ENCODE data around the gene SBNO2.

Gene SBNO2

DNA sequence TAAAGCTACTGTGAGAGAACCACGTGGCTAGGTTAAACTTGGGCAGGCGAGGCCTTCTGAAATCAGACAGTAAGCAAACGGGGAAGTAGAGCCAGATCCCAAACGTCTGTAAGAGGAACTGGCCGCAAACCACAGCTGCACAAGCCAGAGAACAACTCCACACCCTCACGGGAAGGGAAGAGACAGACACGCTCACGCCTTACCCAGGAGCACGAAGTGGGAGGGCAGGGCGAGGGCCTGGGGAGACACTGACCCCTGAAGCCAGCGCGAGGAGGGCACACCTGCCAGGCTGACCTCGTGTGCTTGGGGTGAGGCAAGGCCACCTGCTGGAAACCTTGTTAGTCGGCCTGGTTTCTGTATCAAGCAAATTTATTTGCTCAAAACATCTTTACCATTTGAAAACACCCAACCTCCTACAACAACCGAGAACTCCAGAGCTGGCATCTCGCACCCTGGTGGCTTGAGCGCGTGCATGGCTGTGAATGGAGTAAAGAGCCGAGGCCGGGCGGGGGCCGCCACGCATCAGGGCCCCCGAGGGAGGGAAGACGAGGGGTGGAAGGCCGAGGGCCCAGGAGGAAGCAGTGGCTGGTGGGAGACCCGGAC is 86.2 kb downstream of the SBNO2 start:
- DNase-seq (ENCODE audit: low spot score) = peak; percentile 50

DNA sequence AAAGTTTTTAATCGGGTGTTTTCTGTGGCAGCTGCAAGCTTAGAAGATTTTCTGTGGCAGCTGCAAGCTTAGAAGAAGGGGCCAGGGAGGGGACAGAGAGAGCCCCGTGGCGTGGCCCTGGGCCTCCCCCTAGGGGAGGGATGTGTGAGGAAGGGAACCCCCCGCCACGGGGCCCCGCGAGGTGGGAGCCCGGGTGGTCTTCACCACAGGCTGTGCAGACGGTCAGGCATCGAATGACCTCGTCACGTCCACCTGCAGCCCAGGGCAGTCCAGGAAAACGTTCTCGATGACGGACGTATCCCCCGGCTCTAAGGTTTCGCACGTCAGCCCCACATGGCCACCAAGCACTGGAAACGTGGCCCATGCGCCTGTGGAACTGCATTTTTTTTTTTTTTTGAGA is 87.5 kb downstream of the SBNO2 start:
- DNase-seq (ENCODE audit: low spot score) = no peak

DNA sequence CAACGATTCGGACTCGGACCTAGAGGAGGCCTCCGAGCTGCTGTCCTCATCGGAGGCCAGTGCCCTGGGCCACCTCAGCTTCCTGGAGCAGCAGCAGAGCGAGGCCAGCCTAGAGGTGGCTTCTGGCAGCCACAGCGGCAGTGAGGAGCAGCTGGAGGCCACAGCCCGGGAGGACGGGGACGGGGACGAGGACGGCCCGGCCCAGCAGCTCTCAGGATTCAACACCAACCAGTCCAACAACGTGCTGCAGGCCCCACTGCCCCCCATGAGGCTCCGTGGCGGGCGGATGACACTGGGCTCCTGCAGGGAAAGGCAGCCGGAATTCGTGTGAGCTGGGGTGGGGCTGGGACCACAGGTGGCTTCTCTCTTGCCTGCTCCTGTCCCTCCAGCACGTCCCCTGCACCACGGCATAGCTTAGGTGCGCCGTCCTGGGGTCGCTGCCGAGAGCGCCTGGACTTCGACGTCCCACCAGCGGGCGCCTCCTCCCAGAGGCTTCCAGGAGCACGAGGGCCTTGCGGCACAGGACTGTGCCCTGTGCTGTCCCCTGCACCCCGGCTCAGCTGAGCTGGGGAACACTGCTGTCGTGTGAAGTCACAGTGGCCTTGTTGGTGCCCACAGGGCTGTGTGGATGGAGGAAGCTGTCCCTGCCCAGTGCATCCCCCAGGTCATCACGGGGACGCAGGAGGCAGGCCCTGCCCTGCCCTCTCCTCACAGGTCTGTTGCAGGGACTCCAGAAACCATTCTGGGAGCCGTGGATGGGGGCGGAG is 88.2 kb downstream of the SBNO2 start:
- no peak for DNase-seq (ENCODE audit: low spot score)

DNA sequence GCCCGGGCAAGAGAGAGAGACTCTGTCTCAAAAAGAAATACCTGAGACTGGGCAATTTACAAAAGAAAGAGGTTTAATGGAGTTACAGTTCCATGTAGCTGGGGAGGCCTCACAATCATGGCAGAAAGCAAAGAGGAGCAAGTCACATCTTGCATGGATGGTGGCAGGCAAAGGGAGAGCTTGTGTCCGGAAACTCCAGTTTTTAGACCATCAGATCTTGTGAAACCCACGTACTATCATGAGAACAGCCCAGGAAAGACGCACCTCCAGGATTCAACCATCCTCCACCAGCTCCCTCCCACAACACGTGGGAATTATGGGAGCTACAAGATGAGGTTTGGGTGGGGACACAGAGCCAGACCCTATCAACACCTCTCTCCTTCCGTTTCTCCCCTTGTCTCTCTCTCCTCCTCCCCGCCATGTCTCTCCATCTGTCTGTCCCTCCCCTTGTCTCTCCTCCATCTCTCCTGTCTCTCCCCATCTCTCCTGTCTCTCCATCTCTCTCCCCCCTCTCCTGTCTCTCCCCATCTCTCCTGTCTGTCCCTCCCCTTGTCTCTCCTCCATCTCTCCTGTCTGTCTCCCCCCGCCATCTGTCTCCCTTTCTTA is 88.9 kb downstream of the SBNO2 start:
- no peak for DNase-seq (ENCODE audit: low spot score)

DNA sequence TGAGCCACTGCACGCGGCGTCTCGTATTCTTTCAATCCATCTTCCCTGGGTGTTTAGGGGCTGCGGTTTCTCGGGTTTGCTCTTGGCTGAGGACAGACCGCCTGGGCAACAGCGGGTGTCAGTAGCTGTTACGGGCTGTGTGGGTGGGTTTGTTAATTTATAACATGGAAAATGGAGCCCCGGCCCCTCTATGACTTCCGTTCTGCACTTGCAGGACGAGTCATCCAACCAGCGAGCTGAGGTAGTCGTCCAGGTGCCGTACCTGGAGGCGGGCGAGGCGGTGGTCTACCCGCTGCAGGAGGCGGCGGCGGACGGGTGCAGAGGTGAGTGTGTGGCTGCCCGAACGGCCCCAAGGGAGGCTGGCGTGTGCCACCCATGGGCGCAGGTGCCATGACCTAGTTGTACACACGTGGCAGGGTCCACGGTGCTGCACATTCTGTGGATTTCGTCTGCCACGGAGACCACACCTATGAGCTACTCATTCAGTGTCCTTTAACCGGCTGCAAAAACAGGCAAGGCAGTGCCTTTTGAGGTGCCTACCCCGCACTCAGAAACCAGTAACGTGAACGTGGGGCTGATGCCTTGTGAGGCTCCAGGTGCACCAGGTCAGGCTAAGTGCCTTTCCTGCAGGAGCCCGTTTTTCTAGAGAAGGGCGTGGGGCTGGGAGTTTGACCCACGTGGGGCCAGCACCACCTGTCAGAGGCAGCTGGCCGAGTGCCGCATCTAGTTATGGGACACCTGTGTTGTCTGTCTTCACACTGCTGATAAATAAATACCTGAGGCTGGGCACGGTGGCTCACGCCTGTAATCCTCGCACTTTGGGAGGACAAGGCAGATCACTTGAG is 89.8 kb downstream of the SBNO2 start:
- DNase-seq (ENCODE audit: low spot score) = no peak

DNA sequence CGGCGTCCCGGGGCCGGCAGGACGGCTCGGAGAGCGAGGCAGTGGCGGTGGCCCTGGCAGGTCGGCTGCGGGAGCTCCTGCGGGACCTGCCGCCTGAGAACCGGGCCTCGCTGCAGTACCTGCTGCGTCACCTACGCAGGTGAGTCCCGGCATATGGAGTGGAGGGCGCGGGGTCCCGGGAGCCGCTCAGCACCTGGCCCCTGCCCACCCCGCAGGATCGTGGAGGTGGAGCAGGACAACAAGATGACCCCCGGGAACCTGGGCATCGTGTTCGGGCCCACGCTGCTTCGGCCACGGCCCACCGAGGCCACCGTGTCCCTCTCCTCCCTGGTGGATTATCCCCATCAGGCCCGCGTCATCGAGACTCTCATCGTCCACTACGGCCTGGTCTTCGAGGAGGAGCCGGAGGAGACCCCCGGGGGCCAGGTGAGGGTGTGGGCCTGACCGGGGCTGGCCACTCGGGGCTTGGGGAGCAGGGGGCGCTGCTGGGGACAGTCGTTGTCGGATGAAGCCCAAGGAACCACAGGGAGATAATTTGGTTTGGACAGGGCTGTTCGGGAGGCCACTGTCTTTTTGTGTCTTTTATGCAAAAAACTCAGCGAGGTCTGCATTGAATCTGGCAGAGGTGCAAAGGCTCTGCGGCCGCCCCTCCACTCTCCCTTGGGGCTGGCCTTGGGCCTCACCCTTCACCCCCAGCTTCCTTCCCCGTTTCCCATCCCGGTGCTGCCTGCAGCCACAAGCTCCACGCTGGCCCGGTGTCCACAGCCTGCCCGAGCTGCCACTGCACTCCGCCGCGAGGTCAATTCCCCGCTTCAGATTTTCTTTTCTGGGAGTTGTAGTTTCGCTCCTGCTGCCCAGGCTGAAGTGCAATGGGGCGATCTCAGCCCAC is 90.9 kb downstream of the SBNO2 start:
- DNase-seq (ENCODE audit: low spot score) = no peak

DNA sequence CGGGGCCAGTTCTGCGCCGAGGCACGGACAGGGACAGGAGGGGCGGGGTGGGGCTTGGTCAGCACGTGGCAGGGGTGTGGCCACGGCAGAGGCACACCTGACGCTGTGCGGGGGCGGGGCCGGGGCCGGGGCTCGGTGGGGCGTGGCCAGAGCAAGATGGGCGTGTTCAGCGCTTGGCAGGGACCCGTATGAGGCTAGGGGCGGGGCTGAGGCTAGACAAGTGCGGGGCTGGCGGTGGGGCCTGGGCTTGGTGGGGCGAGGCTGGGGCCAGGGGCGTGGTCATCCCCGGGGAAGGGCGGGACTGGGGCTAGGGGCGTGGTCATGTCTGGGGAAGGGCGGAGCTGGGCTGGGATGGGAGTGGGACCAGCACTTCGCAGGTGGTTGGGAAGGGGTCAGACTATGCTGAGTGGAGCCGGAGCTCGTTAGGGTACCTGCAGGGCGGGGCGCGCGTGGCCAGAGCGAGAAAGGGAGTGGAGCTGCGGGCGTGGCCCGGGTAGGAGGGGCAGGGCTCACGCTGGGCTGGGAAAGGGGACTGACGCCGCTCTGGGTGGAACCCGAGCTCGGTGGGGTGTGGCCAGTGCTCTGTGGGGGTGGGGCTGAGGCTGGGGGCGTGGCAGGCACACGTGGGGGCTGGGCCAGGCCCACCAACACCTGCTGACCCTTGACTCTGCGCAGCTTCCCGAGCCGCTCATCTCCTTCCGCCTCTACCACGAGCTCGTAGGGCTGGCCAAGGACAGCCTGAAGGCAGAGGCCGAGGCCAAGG is 91.7 kb downstream of the SBNO2 start:
- peak; percentile 81 for DNase-seq (ENCODE audit: low spot score)

DNA sequence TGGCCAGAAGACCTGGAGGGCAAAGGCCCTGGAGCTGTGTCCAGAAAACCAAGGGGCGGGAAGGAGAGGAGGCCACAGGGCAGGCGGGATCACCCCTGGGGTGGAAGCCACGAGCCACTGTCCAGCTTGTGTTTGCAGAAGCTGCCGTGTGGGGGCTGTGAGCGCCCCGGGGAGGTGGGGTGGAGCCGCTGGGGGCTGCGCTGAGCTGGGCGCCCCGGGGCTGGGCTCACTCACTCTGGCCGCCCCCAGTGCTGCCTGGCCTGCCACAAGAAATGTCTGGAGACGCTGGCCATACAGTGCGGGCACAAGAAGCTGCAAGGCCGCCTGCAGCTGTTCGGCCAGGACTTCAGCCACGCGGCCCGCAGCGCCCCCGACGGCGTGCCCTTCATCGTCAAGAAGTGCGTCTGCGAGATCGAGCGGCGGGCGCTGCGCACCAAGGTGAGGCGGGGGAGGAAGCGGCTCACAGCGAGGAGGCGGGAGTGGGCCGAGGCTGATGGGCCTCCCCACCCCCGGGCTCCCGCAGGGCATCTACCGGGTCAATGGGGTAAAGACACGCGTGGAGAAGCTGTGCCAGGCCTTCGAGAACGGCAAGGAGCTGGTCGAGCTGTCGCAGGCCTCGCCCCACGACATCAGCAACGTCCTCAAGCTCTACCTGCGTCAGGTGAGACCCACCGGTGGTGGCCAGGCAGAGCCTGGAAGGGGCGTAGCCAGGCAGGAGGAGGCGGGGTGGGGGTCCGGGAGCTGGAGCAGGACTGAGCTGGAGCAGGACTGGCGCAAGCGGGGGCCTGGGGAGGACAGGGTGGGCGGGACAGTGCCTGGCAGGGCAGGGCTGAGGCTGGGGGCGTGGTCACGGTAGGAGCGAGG is 92.5 kb downstream of the SBNO2 start:
- no peak for DNase-seq (ENCODE audit: low spot score)

DNA sequence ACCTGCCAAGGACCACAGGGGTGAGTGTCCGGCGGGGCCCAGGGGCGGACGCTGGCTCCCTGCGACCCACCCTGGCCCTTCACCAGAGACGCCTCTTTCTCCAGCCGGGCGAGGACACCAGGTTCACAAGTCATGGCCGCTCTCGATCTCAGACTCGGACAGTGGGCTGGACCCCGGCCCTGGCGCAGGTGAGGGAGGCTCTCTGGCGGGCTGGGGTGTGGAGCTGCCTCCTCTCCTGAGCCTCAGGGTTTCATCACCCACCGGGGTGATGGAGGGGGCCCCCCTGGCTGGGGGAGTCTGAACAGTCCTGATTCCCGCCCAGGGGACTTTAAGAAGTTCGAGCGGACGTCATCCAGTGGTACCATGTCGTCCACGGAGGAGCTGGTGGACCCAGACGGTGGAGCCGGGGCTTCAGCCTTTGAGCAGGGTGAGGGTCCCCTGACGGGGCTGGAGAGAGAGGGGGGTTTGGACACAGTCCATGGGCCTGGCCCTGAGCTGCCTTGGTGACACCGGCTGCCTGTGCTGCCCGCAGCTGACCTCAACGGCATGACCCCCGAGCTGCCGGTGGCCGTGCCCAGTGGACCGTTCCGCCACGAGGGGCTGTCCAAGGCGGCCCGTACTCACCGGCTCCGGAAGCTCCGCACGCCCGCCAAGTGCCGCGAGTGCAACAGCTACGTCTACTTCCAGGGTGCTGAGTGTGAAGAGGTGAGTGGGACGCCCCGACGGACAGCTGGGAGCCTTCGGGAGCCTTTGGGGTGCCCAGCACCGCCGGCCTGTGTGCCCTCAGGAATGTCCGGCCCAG is 93.5 kb downstream of the SBNO2 start:
- DNase-seq (ENCODE audit: low spot score) = no peak

DNA sequence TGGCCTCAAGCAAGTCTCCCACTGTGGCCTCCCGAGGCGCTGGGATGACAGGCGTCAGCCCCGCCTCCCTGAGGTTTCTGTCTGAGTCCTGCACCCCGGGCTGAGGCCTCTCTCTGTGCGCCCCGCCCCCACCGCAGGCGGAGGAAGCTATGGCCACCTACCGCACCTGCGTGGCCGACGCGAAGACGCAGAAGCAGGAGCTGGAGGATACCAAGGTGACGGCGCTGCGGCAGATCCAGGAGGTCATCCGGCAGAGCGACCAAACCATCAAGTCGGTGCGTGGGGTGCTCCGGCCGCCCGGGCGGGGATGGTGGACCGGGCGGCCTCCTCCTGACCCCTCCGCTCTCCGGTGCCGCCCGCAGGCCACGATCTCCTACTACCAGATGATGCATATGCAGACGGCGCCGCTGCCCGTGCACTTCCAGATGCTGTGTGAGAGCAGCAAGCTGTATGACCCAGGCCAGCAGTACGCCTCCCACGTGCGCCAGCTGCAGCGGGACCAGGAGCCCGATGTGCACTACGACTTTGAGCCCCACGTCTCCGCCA is 94.4 kb downstream of the SBNO2 start:
- peak; percentile 68 for DNase-seq (ENCODE audit: low spot score)

DNA sequence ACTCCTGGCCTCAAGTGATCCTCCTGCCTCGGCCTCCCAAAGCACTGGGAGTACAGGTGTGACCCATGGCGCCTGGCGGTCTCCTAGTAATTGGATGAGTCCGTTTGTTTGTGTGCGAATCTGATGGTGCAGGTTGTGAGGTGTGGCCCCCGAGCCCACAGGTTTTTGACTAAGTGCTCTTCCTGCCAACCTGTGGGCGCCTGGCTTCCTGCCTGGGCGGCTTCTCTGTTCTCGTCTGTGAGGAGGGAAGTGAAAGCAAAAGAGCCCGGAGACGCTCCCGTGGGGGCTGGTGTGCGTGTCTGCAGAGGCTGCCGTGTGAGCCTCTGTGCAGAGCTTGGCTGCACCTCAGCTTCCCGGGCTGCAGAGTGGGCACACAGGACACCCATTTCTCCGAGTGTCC is 97.1 kb downstream of the SBNO2 start:
- DNase-seq (ENCODE audit: low spot score) = peak; percentile 96

DNA sequence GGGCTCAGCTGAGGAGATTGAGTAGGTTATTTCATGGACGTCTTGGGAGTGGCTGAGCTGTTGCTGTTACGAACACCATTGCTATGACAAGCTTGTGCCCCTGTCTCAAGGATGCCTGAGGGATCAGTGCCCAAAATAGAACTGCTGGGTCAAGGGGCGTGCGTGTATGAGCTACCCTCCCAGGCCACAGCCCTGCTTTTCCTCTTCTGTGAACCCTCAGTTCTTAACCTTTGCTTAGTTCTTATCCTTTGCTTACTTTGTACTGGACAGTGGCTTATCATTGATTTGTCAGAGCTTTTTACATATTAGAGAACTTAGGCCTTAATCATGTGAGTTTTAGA is 98.1 kb downstream of the SBNO2 start:
- DNase-seq (ENCODE audit: low spot score) = no peak

DNA sequence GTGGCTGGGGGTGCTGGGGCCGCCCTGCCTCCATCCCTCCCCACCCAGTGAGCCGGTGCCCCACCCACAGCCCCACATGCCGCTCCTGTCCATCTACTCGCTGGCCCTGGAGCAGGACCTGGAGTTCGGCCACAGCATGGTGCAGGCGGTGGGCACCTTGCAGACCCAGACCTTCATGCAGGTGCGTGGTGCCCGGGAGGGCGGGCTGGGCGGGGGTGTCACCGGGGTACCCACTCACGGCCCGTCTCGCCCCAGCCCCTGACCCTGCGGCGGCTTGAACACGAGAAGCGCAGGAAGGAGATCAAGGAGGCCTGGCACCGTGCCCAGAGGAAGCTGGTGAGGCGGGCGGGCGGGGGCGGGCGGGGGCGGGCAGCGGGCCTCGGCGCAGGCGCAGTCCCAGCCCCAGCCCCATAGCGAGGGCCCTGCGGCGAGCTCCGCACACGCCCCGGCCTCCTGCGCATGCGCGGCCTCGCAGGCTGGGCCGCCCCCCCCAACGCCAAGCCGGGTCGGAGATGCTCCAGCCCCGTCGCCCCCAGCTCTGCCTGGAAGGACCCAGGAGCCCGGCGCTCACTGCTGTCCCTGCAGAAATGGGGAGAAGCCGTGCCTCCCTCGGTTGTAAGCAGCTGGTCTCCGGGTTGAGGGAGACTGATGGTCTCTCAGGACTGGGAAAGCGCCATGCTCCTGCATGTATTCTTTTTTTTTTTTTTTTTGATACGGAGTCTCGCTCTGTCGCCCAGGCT is 99.4 kb downstream of the SBNO2 start:
- peak; percentile 94 for DNase-seq (ENCODE audit: low spot score)

DNA sequence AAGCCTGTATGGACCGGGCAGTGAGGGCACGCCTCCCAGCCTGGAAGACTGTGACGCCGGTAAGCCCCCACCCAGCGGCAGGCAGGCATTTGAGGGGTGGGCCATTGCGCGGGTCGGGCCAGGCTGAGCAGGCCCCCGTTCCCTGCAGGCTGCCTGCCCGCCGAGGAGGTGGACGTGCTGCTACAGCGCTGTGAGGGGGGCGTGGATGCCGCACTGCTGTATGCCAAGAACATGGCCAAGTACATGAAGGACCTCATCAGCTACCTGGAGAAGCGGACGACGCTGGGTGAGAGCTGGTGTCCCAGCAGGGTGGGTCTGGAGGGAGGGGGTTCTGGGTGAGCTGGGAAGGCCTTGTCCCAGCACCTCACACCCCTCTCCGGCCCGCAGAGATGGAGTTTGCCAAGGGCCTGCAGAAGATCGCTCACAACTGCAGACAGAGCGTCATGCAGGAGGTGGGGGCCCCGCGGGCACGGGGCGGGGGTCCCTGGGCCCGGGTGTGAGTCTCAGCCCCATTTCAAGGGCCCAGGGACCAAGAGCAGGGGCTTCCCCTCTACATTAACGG is 100.0 kb downstream of the SBNO2 start:
- no peak for DNase-seq (ENCODE audit: low spot score)

DNA sequence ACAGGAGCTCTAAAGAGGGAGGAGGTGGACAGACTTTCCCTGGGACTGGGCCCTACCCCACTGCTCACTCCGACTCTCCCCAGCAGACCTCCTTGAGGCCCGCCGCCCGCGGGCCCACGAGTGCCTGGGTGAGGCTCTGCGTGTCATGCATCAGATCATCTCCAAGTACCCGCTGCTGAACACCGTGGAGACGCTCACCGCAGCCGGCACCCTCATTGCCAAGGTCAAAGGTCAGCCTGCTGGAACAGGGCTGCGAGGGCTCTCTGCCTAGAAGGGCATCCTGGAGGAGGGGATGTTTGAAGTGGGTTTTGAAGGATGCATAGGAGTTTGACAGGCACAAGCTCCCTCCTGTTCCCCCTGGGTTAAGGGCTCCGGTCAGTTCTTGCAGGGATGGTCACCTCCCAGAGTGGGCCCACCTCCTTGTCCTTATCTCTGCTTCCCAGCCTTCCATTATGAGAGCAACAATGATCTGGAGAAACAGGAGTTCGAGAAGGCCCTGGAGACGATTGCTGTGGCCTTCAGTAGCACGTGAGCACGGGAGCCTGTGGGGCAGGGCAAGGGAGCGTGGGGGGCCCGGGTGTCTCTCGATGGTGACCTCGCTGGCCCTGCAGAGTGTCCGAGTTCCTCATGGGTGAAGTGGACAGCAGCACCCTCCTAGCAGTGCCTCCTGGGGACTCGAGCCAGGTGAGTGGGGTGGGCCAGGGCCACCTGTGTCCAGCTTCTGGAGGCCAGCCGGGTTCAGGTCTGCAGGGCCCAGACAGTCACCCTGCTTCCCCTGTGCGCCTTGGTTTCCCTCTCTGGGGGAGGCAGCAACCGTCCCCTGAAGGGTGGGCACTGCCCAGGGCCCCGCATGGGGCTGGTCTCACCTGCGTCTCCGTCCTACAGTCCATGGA is 100.8 kb downstream of the SBNO2 start:
- DNase-seq (ENCODE audit: low spot score) = no peak

DNA sequence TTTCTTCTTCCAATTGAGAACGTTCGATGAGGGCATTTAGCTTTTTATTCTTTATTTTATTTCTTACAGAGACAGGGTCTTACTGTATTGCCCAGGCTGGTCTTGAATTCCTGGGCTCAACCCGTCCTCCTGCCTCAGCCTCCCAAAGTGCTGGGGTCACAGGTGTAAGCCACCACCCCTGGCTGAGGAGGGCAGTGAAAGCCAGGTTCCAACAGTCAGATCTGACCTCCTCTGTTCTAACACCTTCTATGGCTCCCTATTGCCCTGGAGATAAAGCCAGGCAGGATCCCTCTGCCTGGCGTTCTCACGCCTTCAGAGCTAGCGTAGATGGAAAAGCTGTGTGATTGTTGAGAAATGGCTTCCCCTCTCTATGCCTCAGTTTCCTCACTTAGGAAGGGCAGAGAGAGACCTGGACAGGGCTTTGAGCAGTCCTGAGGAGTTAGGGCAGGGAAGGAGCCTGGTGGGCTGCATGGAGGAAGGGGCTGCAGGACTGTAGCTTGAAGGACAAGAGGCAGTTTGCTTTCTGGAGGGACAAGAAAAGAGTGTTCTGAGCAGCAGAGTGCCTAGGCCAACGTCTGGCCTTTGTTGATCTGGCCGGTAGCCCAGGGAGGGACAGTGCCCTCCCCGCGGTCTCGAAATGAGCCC is 101.6 kb downstream of the SBNO2 start:
- no peak for DNase-seq (ENCODE audit: low spot score)

Data from CD4-positive, alpha-beta T cell treated with Interleukin-15 for 4 hours (primary cell).